K562 (cell line): ENCODE data around the gene CLIC1. TPM values are rescaled to one million over a fixed set of nuclear protein-coding genes. Genes with fewer than 3 reads are reported as not detected.

ENCODE experiments used
- AFF1 ChIP-seq, 2 experiments: fragments of 450-650 bp; IDR thresholded peaks; 2 replicates each; pipeline ENCODE4 v1.6.1; 2018; ENCODE audit warnings: mild to moderate bottlenecking in 2 of 2, low read depth in 1 of 2; ENCODE audit not compliant: partially characterized antibody in 2 of 2
- ARID2 ChIP-seq: fragments of 450-650 bp; IDR thresholded peaks from 2 replicates; pipeline ENCODE4 v1.6.1; 2017; ENCODE audit warnings: antibody characterized with exemption, mild to moderate bottlenecking
- BCOR ChIP-seq: fragments of 450-650 bp; IDR thresholded peaks from 2 replicates; pipeline ENCODE4 v1.6.1; 2016
- E2F5 ChIP-seq: sonication (generic); formaldehyde crosslinking; IDR thresholded peaks from 2 replicates; pipeline ENCODE4 v1.8.0; 2022; ENCODE audit warnings: mild to moderate bottlenecking, missing genetic modification reagents
- ETV1 ChIP-seq: fragments of 450-650 bp; conservative IDR thresholded peaks from 2 replicates; pipeline ENCODE4 v1.6.1; 2016; ENCODE audit warnings: missing genetic modification characterization, control low read depth, low read depth, missing compliant biosample characterization
- GTF2A2 ChIP-seq: IDR thresholded peaks from 2 replicates; pipeline ENCODE4 v1.6.1; 2016; ENCODE audit warnings: mild to moderate bottlenecking, missing genetic modification characterization, missing compliant biosample characterization
- HES1 ChIP-seq: fragments of 450-650 bp; IDR thresholded peaks from 2 replicates; pipeline ENCODE4 v1.6.1; 2016; ENCODE audit warnings: low read depth, mild to moderate bottlenecking, moderate library complexity
- HEY1 ChIP-seq: fragments of 250-450 bp; sonication (Bioruptor Pico); IDR thresholded peaks from 2 replicates; pipeline ENCODE4 v1.5.0; 2020; ENCODE audit warnings: mild to moderate bottlenecking, moderate library complexity, borderline replicate concordance
- JUN ChIP-seq, 2 experiments: sonication (generic) in 1 of 2; formaldehyde crosslinking in 1 of 2; IDR thresholded peaks; 2 replicates each; pipeline versions ENCODE4 v1.6.1 to v1.8.0; 2012 to 2022; ENCODE audit warnings: borderline replicate concordance in 2 of 2, mild to moderate bottlenecking in 2 of 2, improper control_type of control experiment in 1 of 2, low read depth in 1 of 2, low read length in 1 of 2, missing genetic modification reagents in 1 of 2
- KLF6 ChIP-seq: fragments of 250-450 bp; sonication (Bioruptor Pico); IDR thresholded peaks from 2 replicates; pipeline ENCODE4 v1.4.0; 2020; ENCODE audit warnings: mild to moderate bottlenecking, moderate library complexity, borderline replicate concordance
- MAFG ChIP-seq: fragments of 450-650 bp; conservative IDR thresholded peaks from 2 replicates; pipeline ENCODE4 v1.6.1; 2016; ENCODE audit warnings: missing genetic modification characterization, missing compliant biosample characterization
- MXI1 ChIP-seq: IDR thresholded peaks from 2 replicates; pipeline ENCODE4 v1.6.1; 2011; ENCODE audit warnings: low read depth, mild to moderate bottlenecking, improper control_type of control experiment, low read length
- NELFE ChIP-seq: IDR thresholded peaks from 2 replicates; pipeline ENCODE4 v1.6.1; 2011; ENCODE audit warnings: mild to moderate bottlenecking; ENCODE audit not compliant: insufficient read depth, insufficient read length
- PURB ChIP-seq: sonication (generic); formaldehyde crosslinking; IDR thresholded peaks from 2 replicates; pipeline ENCODE4 v1.9.0; 2021; ENCODE audit warnings: low read depth, mild to moderate bottlenecking, missing genetic modification reagents
- TEAD2 ChIP-seq: fragments of 450-650 bp; IDR thresholded peaks from 2 replicates; pipeline ENCODE4 v1.6.1; 2016; ENCODE audit warnings: missing genetic modification characterization, control low read depth, missing compliant biosample characterization
- XRCC4 ChIP-seq: IDR thresholded peaks from one replicate; pipeline ENCODE4 v1.6.1; 2011; ENCODE audit not compliant: insufficient read depth, insufficient read length; ENCODE audit errors: extremely low read depth
- ZEB2 ChIP-seq: fragments of 450-650 bp; IDR thresholded peaks from 2 replicates; pipeline ENCODE4 v1.6.1; 2016
- ZFPM2 ChIP-seq: fragments of 250-450 bp; sonication (Bioruptor Pico); IDR thresholded peaks from 2 replicates; pipeline ENCODE4 v1.5.1; 2022; ENCODE audit warnings: mild to moderate bottlenecking
- ZNF282 ChIP-seq: sonication (generic); formaldehyde crosslinking; IDR thresholded peaks from 2 replicates; pipeline ENCODE4 v1.8.1; 2023; ENCODE audit warnings: missing genetic modification reagents
- ZNF408 ChIP-seq: fragments of 250-450 bp; sonication (Bioruptor Pico); IDR thresholded peaks from 2 replicates; pipeline ENCODE4 v1.4.0; 2020; ENCODE audit warnings: low read depth, mild to moderate bottlenecking, moderate library complexity
- ZNF77 ChIP-seq: fragments of 250-450 bp; sonication (Bioruptor Pico); IDR thresholded peaks from 2 replicates; pipeline ENCODE4 v1.5.0; 2020
- polyA plus RNA-seq, 8 experiments: library from polyadenylated mRNA; depleted of rRNA in 4 of 8; stranded (reverse) in 5 of 8; unstranded in 3 of 8; fragments of >200 nt; fragmentation: Nextera tagmentation in 2 of 8; fragmentation: Illumina TruSeq in 1 of 8; extraction: Ambion mirVana in 2 of 8; extraction: Trizol in 1 of 8; gene quantifications; 2 replicates each; pipeline versions ENCODE4 v1.2.1 to v1.2.3, GENCODE V29; 2011 to 2014; ENCODE audit warnings: inconsistent platforms in 1 of 8, missing spikeins in 1 of 8
- total RNA-seq, 7 experiments: library from RNA; depleted of rRNA in 6 of 7; stranded (reverse); fragments of >200 nt in 6 of 7; fragmentation: Illumina TruSeq in 2 of 7; extraction: Trizol in 2 of 7; gene quantifications; 2 replicates each; pipeline versions ENCODE4 v1.2.1 to v1.2.3, GENCODE V29; 2011 to 2021; ENCODE audit warnings: low replicate concordance in 1 of 7

The CLIC1 gene
- total and polyA plus RNA-seq, 9 of the 15 experiments (the other 6 are each of a cell fraction or from before 2014, with no cell fraction given), result 1,267 to 2,419 (median 1,808) TPM

- peak; percentile 78 for TF ChIP-seq MAFG (tag)
- TF ChIP-seq ZNF77 (CRISPR knock-in tag), result no peak
- no peak for TF ChIP-seq NELFE
- TF ChIP-seq ZFPM2 (CRISPR knock-in tag), result no peak; the same call in 1 of the 2 replicates
- TF ChIP-seq MXI1, result no peak; the same call in 1 of the 2 replicates
- TF ChIP-seq ZEB2, result no peak
- TF ChIP-seq KLF6, result peak; percentile 90
- no peak for TF ChIP-seq HES1
- TF ChIP-seq BCOR, result peak; percentile 91; the same call in 1 of the 2 replicates
- peak; percentile 97 for TF ChIP-seq JUN (IDR thresholded peaks at IDR 0.05; ENCODE audit: borderline replicate concordance, low read depth, low read length)
- TF ChIP-seq JUN (CRISPR knock-in tag; IDR thresholded peaks at IDR 0.05; ENCODE audit: borderline replicate concordance), result no peak
- TF ChIP-seq ETV1, result peak; percentile 94
- no peak for TF ChIP-seq HEY1 (CRISPR knock-in tag)
- TF ChIP-seq TEAD2 (tag), result no peak
- TF ChIP-seq AFF1 (IDR thresholded peaks at IDR 0.05; ENCODE audit: low read depth in 1 of 2, partially characterized antibody in 2 of 2), result peak; percentile 60 to 71
- no peak for TF ChIP-seq ARID2
- TF ChIP-seq PURB (CRISPR knock-in tag), result no peak
- TF ChIP-seq XRCC4, result no peak
- no peak for TF ChIP-seq ZNF408 (CRISPR knock-in tag)
- TF ChIP-seq ZNF282, result no peak
- TF ChIP-seq E2F5 (CRISPR knock-in tag), result peak; percentile 68
- no peak for TF ChIP-seq GTF2A2 (tag)
Observed at GRCh38 chr6:31736021-31736767, at the start of gene CLIC1 (continued).
